Astrocyte of the spinal cord (primary cell): ENCODE measurements around the gene MYL3.
"Not testable (repeated sequence)": the region's sequence is repeated elsewhere in the genome, so short reads cannot be mapped to it uniquely, and the experiment has no call there.

Experiments used
- DNase-seq: peaks from one replicate; pipeline ENCODE4 v3.0.0; 2011; ENCODE audit warnings: low read depth, low spot score
- H3K4me3 ChIP-seq: 2 replicates; pipeline ENCODE4 v1.5.1; 2011; ENCODE audit warnings: low read depth, mild to moderate bottlenecking, low read length, moderate library complexity
- in situ Hi-C: cut with HindIII; loops from 2 replicates; pipeline ENCODE4 v1.10.0; 2017; ENCODE audit warnings: low sequenced_read_pairs
- TF ChIP-seq, protein P1 (sequence below): IDR thresholded peaks from 2 replicates; pipeline ENCODE4 v1.5.1; 2012; ENCODE audit warnings: low read depth, mild to moderate bottlenecking, low read length, inconsistent platforms

The MYL3 gene

DNA sequence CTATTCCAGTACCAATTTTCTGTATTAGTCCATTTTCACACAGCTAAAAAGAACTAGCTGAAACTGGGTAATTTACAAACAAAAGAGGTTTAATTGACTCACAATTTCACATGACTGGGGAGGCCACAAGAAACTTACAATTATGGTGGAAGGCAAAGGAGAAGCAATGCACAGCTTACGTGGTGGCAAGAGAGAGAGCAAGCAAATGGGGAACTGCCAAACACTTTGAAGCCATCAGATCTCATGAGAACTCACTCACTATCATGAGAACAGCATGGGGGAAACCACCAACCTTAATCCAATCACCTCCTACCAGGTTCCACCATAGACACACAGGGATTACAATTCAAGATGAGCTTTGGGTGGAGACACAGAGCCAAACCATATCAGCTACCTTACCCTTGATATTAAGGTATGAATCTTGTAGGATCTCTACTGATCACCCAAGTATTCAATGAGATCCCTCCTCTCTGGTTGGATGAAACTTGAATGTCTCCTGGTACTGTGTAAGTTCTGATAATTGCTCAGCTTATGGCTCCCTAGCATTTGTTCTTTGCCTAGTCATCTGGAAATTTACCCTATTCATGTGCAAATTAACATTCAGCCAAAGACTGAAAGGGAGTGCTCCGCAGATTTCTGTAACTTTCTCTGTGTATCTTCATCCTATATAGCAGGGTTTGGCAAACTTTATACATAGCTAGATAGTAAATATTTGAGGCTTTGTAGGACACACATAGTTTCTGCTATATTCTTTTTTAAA, 38.9 kb downstream of the MYL3 start:
- DNase-seq, result no peak
- TF ChIP-seq, protein P1, sequence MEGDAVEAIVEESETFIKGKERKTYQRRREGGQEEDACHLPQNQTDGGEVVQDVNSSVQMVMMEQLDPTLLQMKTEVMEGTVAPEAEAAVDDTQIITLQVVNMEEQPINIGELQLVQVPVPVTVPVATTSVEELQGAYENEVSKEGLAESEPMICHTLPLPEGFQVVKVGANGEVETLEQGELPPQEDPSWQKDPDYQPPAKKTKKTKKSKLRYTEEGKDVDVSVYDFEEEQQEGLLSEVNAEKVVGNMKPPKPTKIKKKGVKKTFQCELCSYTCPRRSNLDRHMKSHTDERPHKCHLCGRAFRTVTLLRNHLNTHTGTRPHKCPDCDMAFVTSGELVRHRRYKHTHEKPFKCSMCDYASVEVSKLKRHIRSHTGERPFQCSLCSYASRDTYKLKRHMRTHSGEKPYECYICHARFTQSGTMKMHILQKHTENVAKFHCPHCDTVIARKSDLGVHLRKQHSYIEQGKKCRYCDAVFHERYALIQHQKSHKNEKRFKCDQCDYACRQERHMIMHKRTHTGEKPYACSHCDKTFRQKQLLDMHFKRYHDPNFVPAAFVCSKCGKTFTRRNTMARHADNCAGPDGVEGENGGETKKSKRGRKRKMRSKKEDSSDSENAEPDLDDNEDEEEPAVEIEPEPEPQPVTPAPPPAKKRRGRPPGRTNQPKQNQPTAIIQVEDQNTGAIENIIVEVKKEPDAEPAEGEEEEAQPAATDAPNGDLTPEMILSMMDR, result no peak
- H3K4me3 ChIP-seq, result no peak overlapping the region
- in situ Hi-C loops, result no loop called here

DNA sequence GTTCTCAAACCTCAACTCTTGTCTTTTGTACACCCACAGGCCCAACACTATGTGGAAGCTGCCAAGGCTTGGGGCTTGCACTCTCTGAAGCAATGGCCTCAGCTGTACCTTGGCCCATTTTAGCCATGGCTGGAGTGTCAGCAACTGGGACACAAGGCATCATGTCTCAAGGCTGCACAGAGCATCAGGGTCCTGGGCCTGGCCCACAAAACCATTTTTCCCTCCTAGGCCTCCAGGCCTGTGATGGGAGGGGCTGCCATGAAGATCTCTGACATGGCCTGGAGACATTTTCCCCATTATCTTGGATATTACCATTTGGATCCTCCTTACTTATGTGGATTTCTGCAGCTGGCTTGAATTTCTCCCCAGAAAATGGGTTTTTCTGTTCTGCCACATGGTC, 39.9 kb downstream of the MYL3 start:
- in situ Hi-C loops, H3K4me3 ChIP-seq, DNase-seq: not testable (repeated sequence)

DNA sequence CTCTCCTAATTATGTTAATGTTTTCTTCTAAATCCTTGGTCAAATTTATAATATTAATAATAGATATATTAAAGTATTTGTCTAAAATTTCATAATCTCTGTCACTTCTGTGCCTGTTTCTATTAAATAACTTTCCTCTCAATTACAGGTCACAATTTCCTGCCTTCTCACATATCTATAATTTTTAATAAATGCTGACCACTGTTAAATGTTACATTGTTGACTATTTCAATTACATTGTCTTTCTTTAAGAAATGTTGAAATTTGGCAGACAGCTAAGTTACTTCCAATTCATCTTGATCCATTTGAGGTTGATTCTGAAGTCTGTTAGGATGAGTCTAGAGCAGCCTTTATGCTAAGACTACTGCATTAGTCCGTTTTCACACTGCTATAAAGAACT, 41.7 kb downstream of the MYL3 start:
- H3K4me3 ChIP-seq, result no peak overlapping the region
- TF ChIP-seq, protein P1, result no peak
- in situ Hi-C loops, result no loop called here
- DNase-seq, result no peak

DNA sequence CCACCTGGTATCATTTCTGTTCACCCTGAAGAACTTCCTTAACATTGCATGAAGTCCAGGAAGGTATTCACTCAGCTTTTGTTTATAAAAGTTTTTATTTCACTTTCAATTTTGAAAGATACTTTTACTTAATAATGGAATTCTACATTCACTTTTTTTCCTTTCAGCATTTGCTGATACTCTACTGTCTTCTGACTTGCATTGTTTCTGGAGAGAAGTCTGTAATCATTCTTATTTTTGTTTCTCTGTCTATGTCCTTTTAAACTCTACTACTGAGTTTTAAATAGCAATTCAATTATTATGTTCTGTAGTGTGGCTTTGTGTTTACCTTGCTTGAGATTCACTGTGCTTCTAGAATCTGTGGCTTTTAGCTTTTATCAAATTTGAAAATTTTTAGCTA, 42.4 kb downstream of the MYL3 start:
- no peak for DNase-seq

DNA sequence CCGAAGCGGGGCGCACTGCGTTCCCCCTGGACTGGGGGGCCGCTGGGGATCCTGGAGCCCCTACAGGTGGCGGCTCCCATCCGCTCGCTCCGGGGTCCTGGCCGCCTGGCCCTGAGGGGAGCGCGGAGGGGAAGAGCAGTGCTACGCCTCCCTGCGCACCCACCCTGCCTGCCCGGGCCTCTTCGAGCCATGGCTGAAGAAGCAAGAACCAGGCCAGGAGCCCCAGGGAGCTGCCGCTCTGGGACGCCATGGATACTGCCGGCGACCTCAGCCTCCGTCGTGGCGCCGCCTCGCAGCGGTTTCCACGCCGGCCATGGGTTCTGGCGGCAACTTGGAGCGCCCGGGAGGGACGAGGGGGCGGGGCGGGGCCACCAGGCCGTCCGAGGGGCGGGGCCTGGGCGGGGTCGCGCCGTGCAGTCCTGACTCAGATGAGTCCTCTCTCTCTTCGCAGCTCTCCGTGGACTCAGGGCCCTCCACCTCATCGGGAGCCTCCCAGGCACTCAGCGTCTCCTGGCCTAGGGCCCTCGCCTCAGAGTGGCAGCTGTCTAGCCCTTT, 50.9 kb downstream of the MYL3 start:
- peak; percentile 47 for DNase-seq
- in situ Hi-C loops, result no loop called here
- peak overlapping the region; percentile 18 for H3K4me3 ChIP-seq
- TF ChIP-seq, protein P1, result no peak

More for the DNA sequence above, 42.4 kb downstream of the MYL3 start:
- H3K4me3 ChIP-seq, result no peak overlapping the region
- in situ Hi-C loops, result no loop called here
- TF ChIP-seq, protein P1, result no peak

DNA sequence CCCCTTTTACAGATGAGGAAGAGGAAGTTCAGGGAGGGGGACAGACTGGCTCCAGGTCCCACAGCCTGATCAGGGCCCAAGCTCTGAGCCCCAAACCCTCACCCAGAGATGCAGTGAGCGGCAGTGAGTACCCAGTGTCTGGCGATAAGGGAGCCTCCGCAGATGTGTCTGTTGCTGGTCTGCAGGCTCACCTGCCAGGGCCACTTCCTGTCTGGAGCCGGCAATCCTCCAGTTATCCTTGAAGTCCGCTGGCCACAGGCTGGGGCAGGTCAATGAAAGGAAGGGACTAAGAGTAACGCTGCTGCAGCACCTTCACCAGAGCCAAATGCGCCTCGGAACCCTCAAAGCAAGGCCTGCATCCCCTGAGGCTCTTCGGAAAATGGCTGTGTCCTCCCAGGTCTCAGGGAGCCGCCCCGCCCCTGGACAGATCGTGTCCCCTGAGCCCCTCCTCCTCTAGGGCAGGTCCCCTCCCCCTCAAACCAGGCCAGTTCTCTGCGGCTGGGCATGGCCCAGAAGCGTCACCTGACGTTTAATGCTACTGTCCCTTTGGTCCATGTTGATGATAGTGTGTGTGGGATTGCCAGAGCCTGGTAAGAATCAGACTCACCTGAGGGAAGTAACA, 51.5 kb downstream of the MYL3 start:
- TF ChIP-seq, protein P1, result no peak
- no peak overlapping the region for H3K4me3 ChIP-seq
- in situ Hi-C loops, result no loop called here
- no peak for DNase-seq

DNA sequence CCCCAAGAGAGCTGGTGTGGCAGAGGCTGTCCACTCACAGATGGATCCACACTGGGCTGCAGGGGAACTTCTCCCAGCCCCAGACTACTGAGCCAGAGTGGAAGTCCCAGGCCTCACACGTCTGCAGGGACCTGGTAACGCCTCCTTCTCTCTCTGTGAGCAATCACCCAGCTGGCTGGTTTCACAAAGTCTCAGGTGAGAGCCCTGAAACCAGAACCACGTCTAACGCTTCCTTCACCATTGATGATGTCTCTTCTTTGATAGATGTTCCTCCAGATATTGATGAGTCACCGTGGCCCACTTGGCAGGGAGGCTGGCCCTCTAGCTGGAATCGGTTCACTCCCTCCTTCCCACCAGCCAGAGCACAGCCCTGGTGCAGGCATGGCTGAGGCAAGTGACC, 54.5 kb downstream of the MYL3 start:
- DNase-seq, in situ Hi-C loops, H3K4me3 ChIP-seq: not testable (repeated sequence)
